HepG2 (cell line): ENCODE measurements around the gene PLD1. TPM values are rescaled to one million over a fixed set of nuclear protein-coding genes. Genes with fewer than 3 reads are reported as not detected.

Experiments
- EED ChIP-seq: sonication (generic); formaldehyde crosslinking; IDR thresholded peaks from 2 replicates; pipeline ENCODE4 v1.5.0; 2020; ENCODE audit warnings: mild to moderate bottlenecking, missing genetic modification reagents
- FOXJ3 ChIP-seq: sonication (generic); formaldehyde crosslinking; IDR thresholded peaks from 2 replicates; pipeline ENCODE4 v1.4.0; 2020; ENCODE audit warnings: missing genetic modification reagents, mild to moderate bottlenecking, borderline replicate concordance
- HCFC1 ChIP-seq: fragments of 150-350 bp; IDR thresholded peaks from 2 replicates; pipeline ENCODE4 v1.6.1; 2014; ENCODE audit warnings: low read depth, low read length
- HOXA3 ChIP-seq: sonication (generic); formaldehyde crosslinking; IDR thresholded peaks from 2 replicates; pipeline ENCODE4 v1.5.0; 2020; ENCODE audit warnings: missing genetic modification reagents
- MIER3 ChIP-seq: IDR thresholded peaks from 2 replicates; pipeline ENCODE4 v1.6.1; 2016; ENCODE audit warnings: missing compliant biosample characterization, borderline replicate concordance
- RBFOX2 ChIP-seq: fragments of 200-400 bp; formaldehyde crosslinking; IDR thresholded peaks from 2 replicates; pipeline ENCODE4 v1.6.1; 2017; ENCODE audit warnings: low read depth, mild to moderate bottlenecking, low read length
- ZBTB25 ChIP-seq: IDR thresholded peaks from 2 replicates; pipeline ENCODE4 v1.6.1; 2018; ENCODE audit warnings: missing genetic modification reagents
- ZKSCAN1 ChIP-seq: fragments of 150-350 bp; IDR thresholded peaks from 2 replicates; pipeline ENCODE4 v1.6.1; 2014; ENCODE audit warnings: low read length
- ZNF382 ChIP-seq: sonication (generic); formaldehyde crosslinking; IDR thresholded peaks from 2 replicates; pipeline ENCODE4 v1.5.0; 2020; ENCODE audit warnings: missing genetic modification reagents, mild to moderate bottlenecking, borderline replicate concordance
- ZNF784 ChIP-seq: sonication (generic); formaldehyde crosslinking; IDR thresholded peaks from 2 replicates; pipeline ENCODE4 v1.5.1; 2020; ENCODE audit warnings: missing genetic modification reagents, mild to moderate bottlenecking, borderline replicate concordance
- ZNF879 ChIP-seq: sonication (generic); formaldehyde crosslinking; IDR thresholded peaks from 2 replicates; pipeline ENCODE4 v1.8.1; 2023; ENCODE audit warnings: missing genetic modification reagents
- polyA plus RNA-seq, 8 experiments: library from polyadenylated mRNA; depleted of rRNA in 3 of 8; stranded (reverse) in 7 of 8; unstranded in 1 of 8; fragments of >200 nt; fragmentation: Illumina TruSeq in 4 of 8; extraction: Trizol in 4 of 8; gene quantifications; 2 replicates each; pipeline versions ENCODE4 v1.2.1 to v1.2.3, GENCODE V29; 2011 to 2016; ENCODE audit warnings: low read depth in 4 of 8, missing spikeins in 1 of 8, mixed read lengths in 1 of 8; ENCODE audit not compliant: insufficient read depth in 1 of 8
- total RNA-seq, 5 experiments: library from RNA; depleted of rRNA; stranded (reverse); fragments of >200 nt; fragmentation: Illumina TruSeq; extraction: Trizol; gene quantifications; 2 replicates each; pipeline ENCODE4 v1.2.3, GENCODE V29; 2016; ENCODE audit warnings: low read depth in 1 of 5
- TF ChIP-seq, protein P1 (sequence below): sonication (generic); formaldehyde crosslinking; IDR thresholded peaks from 2 replicates; pipeline ENCODE4 v1.4.0; 2020; ENCODE audit warnings: missing genetic modification reagents
- TF ChIP-seq, protein P2 (sequence below): sonication (generic); IDR thresholded peaks from 2 replicates; pipeline ENCODE4 v1.6.1; 2016; ENCODE audit warnings: low read depth, borderline replicate concordance
- TF ChIP-seq, protein P3 (sequence below): sonication (generic); formaldehyde crosslinking; IDR thresholded peaks from 2 replicates; pipeline ENCODE4 v1.4.0; 2020; ENCODE audit warnings: missing genetic modification reagents
- TF ChIP-seq, protein P4 (sequence below): sonication (generic); formaldehyde crosslinking; IDR thresholded peaks from 2 replicates; pipeline ENCODE4 v1.4.0; 2020; ENCODE audit warnings: low read depth, missing genetic modification reagents
- TF ChIP-seq, protein P5 (sequence below): sonication (generic); formaldehyde crosslinking; IDR thresholded peaks from 2 replicates; pipeline ENCODE4 v1.5.1; 2020; ENCODE audit warnings: missing genetic modification reagents, mild to moderate bottlenecking, borderline replicate concordance

The PLD1 gene
- total and polyA plus RNA-seq, 2 of the 13 experiments (the other 11 are each of a cell fraction or from before 2014, with no cell fraction given) = 27.1 to 59.4 TPM

GRCh38 chr3:171829841-171830517 is 19.7 kb upstream of the PLD1 start (continued):
- no peak for TF ChIP-seq ZBTB25
- no peak for TF ChIP-seq ZNF784 (CRISPR knock-in tag)
- no peak for TF ChIP-seq HCFC1
- TF ChIP-seq ZKSCAN1 = no peak
- no peak for TF ChIP-seq ZNF382 (CRISPR knock-in tag)
- TF ChIP-seq, protein P1, sequence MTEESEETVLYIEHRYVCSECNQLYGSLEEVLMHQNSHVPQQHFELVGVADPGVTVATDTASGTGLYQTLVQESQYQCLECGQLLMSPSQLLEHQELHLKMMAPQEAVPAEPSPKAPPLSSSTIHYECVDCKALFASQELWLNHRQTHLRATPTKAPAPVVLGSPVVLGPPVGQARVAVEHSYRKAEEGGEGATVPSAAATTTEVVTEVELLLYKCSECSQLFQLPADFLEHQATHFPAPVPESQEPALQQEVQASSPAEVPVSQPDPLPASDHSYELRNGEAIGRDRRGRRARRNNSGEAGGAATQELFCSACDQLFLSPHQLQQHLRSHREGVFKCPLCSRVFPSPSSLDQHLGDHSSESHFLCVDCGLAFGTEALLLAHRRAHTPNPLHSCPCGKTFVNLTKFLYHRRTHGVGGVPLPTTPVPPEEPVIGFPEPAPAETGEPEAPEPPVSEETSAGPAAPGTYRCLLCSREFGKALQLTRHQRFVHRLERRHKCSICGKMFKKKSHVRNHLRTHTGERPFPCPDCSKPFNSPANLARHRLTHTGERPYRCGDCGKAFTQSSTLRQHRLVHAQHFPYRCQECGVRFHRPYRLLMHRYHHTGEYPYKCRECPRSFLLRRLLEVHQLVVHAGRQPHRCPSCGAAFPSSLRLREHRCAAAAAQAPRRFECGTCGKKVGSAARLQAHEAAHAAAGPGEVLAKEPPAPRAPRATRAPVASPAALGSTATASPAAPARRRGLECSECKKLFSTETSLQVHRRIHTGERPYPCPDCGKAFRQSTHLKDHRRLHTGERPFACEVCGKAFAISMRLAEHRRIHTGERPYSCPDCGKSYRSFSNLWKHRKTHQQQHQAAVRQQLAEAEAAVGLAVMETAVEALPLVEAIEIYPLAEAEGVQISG (CRISPR knock-in tag) = peak; percentile 59
- TF ChIP-seq, protein P2, sequence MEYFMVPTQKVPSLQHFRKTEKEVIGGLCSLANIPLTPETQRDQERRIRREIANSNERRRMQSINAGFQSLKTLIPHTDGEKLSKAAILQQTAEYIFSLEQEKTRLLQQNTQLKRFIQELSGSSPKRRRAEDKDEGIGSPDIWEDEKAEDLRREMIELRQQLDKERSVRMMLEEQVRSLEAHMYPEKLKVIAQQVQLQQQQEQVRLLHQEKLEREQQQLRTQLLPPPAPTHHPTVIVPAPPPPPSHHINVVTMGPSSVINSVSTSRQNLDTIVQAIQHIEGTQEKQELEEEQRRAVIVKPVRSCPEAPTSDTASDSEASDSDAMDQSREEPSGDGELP = peak; percentile 86
- no peak for TF ChIP-seq RBFOX2
- no peak; the same call in 1 of the 2 replicates for TF ChIP-seq FOXJ3 (CRISPR knock-in tag)
- TF ChIP-seq ZNF879 (CRISPR knock-in tag) = no peak
- TF ChIP-seq, protein P3, sequence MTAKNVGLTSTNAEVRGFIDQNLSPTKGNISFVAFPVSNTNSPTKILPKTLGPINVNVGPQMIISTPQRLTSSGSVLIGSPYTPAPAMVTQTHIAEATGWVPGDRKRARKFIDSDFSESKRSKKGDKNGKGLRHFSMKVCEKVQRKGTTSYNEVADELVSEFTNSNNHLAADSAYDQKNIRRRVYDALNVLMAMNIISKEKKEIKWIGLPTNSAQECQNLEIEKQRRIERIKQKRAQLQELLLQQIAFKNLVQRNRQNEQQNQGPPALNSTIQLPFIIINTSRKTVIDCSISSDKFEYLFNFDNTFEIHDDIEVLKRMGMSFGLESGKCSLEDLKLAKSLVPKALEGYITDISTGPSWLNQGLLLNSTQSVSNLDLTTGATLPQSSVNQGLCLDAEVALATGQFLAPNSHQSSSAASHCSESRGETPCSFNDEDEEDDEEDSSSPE (CRISPR knock-in tag) = peak; percentile 55; the same call in 1 of the 2 replicates
- TF ChIP-seq EED = no peak
- TF ChIP-seq, protein P4, sequence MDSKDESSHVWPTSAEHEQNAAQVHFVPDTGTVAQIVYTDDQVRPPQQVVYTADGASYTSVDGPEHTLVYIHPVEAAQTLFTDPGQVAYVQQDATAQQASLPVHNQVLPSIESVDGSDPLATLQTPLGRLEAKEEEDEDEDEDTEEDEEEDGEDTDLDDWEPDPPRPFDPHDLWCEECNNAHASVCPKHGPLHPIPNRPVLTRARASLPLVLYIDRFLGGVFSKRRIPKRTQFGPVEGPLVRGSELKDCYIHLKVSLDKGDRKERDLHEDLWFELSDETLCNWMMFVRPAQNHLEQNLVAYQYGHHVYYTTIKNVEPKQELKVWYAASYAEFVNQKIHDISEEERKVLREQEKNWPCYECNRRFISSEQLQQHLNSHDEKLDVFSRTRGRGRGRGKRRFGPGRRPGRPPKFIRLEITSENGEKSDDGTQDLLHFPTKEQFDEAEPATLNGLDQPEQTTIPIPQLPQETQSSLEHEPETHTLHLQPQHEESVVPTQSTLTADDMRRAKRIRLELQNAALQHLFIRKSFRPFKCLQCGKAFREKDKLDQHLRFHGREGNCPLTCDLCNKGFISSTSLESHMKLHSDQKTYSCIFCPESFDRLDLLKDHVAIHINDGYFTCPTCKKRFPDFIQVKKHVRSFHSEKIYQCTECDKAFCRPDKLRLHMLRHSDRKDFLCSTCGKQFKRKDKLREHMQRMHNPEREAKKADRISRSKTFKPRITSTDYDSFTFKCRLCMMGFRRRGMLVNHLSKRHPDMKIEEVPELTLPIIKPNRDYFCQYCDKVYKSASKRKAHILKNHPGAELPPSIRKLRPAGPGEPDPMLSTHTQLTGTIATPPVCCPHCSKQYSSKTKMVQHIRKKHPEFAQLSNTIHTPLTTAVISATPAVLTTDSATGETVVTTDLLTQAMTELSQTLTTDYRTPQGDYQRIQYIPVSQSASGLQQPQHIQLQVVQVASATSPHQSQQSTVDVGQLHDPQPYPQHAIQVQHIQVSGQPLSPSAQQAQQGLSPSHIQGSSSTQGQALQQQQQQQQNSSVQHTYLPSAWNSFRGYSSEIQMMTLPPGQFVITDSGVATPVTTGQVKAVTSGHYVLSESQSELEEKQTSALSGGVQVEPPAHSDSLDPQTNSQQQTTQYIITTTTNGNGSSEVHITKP (CRISPR knock-in tag) = peak; percentile 69; the same call in 1 of the 2 replicates
- TF ChIP-seq MIER3 = peak; percentile 84; the same call in 1 of the 2 replicates
- TF ChIP-seq, protein P5, sequence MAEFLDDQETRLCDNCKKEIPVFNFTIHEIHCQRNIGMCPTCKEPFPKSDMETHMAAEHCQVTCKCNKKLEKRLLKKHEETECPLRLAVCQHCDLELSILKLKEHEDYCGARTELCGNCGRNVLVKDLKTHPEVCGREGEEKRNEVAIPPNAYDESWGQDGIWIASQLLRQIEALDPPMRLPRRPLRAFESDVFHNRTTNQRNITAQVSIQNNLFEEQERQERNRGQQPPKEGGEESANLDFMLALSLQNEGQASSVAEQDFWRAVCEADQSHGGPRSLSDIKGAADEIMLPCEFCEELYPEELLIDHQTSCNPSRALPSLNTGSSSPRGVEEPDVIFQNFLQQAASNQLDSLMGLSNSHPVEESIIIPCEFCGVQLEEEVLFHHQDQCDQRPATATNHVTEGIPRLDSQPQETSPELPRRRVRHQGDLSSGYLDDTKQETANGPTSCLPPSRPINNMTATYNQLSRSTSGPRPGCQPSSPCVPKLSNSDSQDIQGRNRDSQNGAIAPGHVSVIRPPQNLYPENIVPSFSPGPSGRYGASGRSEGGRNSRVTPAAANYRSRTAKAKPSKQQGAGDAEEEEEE (CRISPR knock-in tag) = no peak
- TF ChIP-seq HOXA3 (CRISPR knock-in tag) = peak; percentile 60; the same call in 1 of the 2 replicates
